Measurements from ENCODE around the gene ATP2A2.

The ATP2A2 gene

DNA sequence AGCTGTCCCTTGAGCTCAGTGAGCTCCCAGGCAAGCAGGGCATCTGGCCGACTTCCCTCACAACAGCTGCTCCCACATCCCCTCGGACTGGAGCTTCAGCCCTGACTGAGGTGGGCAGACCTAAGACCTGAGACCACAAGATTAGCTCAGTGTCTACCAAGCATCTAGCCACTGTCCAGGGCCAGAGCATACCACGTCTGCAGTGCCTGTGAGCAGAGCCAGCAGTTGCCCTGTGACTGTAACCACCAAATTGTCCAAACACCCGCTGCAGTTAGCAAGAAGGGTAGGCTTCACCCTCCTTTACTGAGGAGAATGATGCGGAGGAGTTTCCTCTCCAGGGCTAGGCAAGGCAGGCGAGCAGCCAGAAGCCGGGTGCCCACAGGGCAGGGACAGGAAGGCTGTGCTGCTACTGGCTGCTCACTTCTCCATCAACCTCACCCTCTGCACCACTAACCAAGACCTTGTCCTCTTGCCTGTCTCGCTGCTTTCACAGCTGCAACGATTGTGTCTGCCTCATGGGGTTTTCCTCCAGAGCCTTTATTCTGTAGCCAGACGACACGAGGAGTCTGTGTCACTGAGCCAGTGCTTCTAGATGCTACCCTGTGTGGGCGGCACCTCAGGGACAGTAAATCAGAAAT lies 68.6 kb downstream of the ATP2A2 start:
- no peak overlapping the region for H2BK15ac ChIP-seq (ENCODE audit: low read depth, poor library complexity, severe bottlenecking)
- no peak overlapping the region for H2AFZ ChIP-seq (ENCODE audit: low read depth, low read length)
- H3K4me3 ChIP-seq (ENCODE audit: insufficient read depth in 1 of 2, low read depth in 1 of 2, low read length in 2 of 2) = no peak overlapping the region
- no peaks in the 10 kb centered on the region for H3K9me3 ChIP-seq (ENCODE audit: control insufficient read depth, low read length)
- no peak overlapping the region for H2AK5ac ChIP-seq (ENCODE audit: low read length, severe bottlenecking)
- no peak overlapping the region for H3K9ac ChIP-seq (ENCODE audit: low read length)
- H3K23ac ChIP-seq (ENCODE audit: low read length in 2 of 2) = no peak overlapping the region
- H4K8ac ChIP-seq (ENCODE audit: low read length) = no peak overlapping the region
- H3K18ac ChIP-seq (ENCODE audit: low read depth in 1 of 2, low read length in 2 of 2) = no peak overlapping the region
- H3K4me2 ChIP-seq (ENCODE audit: low read length, poor library complexity, severe bottlenecking) = no peak overlapping the region
- 92% methylated on average over 12 of the region's 12 CpGs for WGBS
- H3K36me3 ChIP-seq (ENCODE audit: control insufficient read depth in 1 of 2, insufficient read depth in 2 of 2, low read depth in 1 of 2, low read length in 2 of 2) = peaks cover 50 to 86% of the 10 kb centered on the region in 2 experiments
- H3K27ac ChIP-seq (ENCODE audit: low read length, poor library complexity, severe bottlenecking) = no peak overlapping the region
- no peak overlapping the region for H4K91ac ChIP-seq (ENCODE audit: low read length)
- H3K27me3 ChIP-seq (ENCODE audit: control insufficient read depth in 1 of 2, insufficient read depth in 1 of 2, low read length in 2 of 2) = no peaks in the 10 kb centered on the region
- no peak overlapping the region for H3K4ac ChIP-seq (ENCODE audit: low read depth in 1 of 2, low read length in 2 of 2)
- H3K14ac ChIP-seq (ENCODE audit: low read length in 2 of 2) = no peak overlapping the region
- H3K79me1 ChIP-seq (replicated peaks; ENCODE audit: low read length, poor library complexity, severe bottlenecking) = peaks cover 19% of the 10 kb centered on the region
- H3K4me1 ChIP-seq (ENCODE audit: control insufficient read depth, insufficient read depth, low read depth, low read length) = no peaks in the 10 kb centered on the region
- no peak for DNase-seq
- no peak overlapping the region for H2BK12ac ChIP-seq (ENCODE audit: low read length in 2 of 2)
- no peak overlapping the region for H2BK120ac ChIP-seq (ENCODE audit: low read depth, low read length)
- no peak overlapping the region for H2BK5ac ChIP-seq (ENCODE audit: low read depth, low read length, poor library complexity, severe bottlenecking)

DNA sequence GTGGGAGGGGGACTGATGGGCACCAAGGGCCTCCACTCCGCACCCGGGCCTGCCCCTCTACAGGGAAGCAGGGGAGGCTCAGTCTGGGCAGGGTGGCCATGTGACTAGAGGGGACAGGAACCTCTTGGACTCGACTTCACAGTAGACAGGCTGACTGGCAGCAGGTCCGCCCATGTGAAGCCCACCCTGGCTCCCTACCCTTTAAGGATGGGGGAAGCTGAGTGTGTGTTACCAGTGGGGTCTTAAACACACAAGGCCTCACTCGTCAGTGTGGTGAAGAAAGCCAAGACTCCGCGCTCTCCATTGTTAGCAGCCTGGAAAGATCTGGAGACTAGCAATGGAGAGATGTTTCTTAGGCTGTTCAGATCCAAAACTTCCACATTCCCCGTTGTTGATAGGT lies 70.1 kb downstream of the ATP2A2 start:
- Histone ChIP-seq H3K9me3 (ENCODE audit: control insufficient read depth, low read length) (no peaks in the 10 kb centered on the region), H3K27me3 (ENCODE audit: control insufficient read depth in 1 of 2, insufficient read depth in 1 of 2, low read length in 2 of 2) (no peaks in the 10 kb centered on the region), H3K23ac (ENCODE audit: low read length in 2 of 2) (no peak overlapping the region), H2BK120ac (ENCODE audit: low read depth, low read length) (no peak overlapping the region), H3K79me1 (replicated peaks; ENCODE audit: low read length, poor library complexity, severe bottlenecking) (peaks cover 6% of the 10 kb centered on the region), H4K8ac (ENCODE audit: low read length) (no peak overlapping the region), H3K4me2 (ENCODE audit: low read length, poor library complexity, severe bottlenecking) (no peak overlapping the region), H3K4ac (ENCODE audit: low read depth in 1 of 2, low read length in 2 of 2) (no peak overlapping the region), H3K9ac (ENCODE audit: low read length) (no peak overlapping the region), H2BK15ac (ENCODE audit: low read depth, poor library complexity, severe bottlenecking) (no peak overlapping the region), H3K4me3 (ENCODE audit: insufficient read depth in 1 of 2, low read depth in 1 of 2, low read length in 2 of 2) (no peak overlapping the region), H3K27ac (ENCODE audit: low read length, poor library complexity, severe bottlenecking) (no peak overlapping the region), H2AFZ (ENCODE audit: low read depth, low read length) (no peak overlapping the region), H3K18ac (ENCODE audit: low read depth in 1 of 2, low read length in 2 of 2) (no peak overlapping the region), H3K4me1 (ENCODE audit: control insufficient read depth, insufficient read depth, low read depth, low read length) (no peaks in the 10 kb centered on the region), H2BK12ac (ENCODE audit: low read length in 2 of 2) (no peak overlapping the region), H3K14ac (ENCODE audit: low read length in 2 of 2) (no peak overlapping the region), H4K91ac (ENCODE audit: low read length) (no peak overlapping the region), H3K36me3 (ENCODE audit: control insufficient read depth in 1 of 2, insufficient read depth in 2 of 2, low read depth in 1 of 2, low read length in 2 of 2) (peaks cover 35 to 71% of the 10 kb centered on the region in 2 experiments), H2AK5ac (ENCODE audit: low read length, severe bottlenecking) (no peak overlapping the region), H2BK5ac (ENCODE audit: low read depth, low read length, poor library complexity, severe bottlenecking) (no peak overlapping the region)
- no peak for DNase-seq
- WGBS = 99% methylated on average over 8 of the region's 8 CpGs

DNA sequence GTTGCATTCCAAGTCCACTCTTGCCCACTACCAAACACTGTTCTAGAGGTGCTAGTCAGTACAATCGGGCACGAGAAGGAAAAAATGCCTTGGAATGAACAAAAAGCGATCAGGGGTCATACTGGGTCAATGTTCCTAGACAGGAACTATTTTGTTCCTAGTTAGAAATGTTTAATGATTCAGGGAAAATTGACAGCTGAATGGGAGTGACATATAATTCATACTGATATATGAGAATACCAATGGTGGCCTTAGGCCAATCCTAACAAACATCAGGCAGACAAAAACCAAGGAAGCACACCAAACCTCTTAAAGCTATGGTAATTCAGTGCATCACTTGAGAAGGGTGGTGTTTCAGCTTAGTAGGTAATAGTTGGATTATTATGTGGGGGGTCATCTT lies 71.4 kb downstream of the ATP2A2 start:
- H3K14ac ChIP-seq (ENCODE audit: low read length in 2 of 2) = no peak overlapping the region
- no peak overlapping the region for H4K8ac ChIP-seq (ENCODE audit: low read length)
- H2BK120ac ChIP-seq (ENCODE audit: low read depth, low read length) = no peak overlapping the region
- peaks cover 6% of the 10 kb centered on the region for H3K79me1 ChIP-seq (replicated peaks; ENCODE audit: low read length, poor library complexity, severe bottlenecking)
- no peak overlapping the region for H3K23ac ChIP-seq (ENCODE audit: low read length in 2 of 2)
- WGBS = 80% methylated on average over 3 of the region's 3 CpGs
- H3K18ac ChIP-seq (ENCODE audit: low read depth in 1 of 2, low read length in 2 of 2) = no peak overlapping the region
- H3K9me3 ChIP-seq (ENCODE audit: control insufficient read depth, low read length) = no peaks in the 10 kb centered on the region
- H3K4me3 ChIP-seq (ENCODE audit: insufficient read depth in 1 of 2, low read depth in 1 of 2, low read length in 2 of 2) = no peak overlapping the region
- no peak overlapping the region for H3K4me2 ChIP-seq (ENCODE audit: low read length, poor library complexity, severe bottlenecking)
- no peak overlapping the region for H4K91ac ChIP-seq (ENCODE audit: low read length)
- no peak overlapping the region for H2AFZ ChIP-seq (ENCODE audit: low read depth, low read length)
- H3K27ac ChIP-seq (ENCODE audit: low read length, poor library complexity, severe bottlenecking) = no peak overlapping the region
- no peak overlapping the region for H3K4ac ChIP-seq (ENCODE audit: low read depth in 1 of 2, low read length in 2 of 2)
- DNase-seq = no peak
- H3K9ac ChIP-seq (ENCODE audit: low read length) = no peak overlapping the region
- H2BK5ac ChIP-seq (ENCODE audit: low read depth, low read length, poor library complexity, severe bottlenecking) = no peak overlapping the region
- H3K4me1 ChIP-seq (ENCODE audit: control insufficient read depth, insufficient read depth, low read depth, low read length) = no peaks in the 10 kb centered on the region
- H2BK15ac ChIP-seq (ENCODE audit: low read depth, poor library complexity, severe bottlenecking) = no peak overlapping the region
- no peak overlapping the region for H2AK5ac ChIP-seq (ENCODE audit: low read length, severe bottlenecking)
- no peaks in the 10 kb centered on the region for H3K27me3 ChIP-seq (ENCODE audit: control insufficient read depth in 1 of 2, insufficient read depth in 1 of 2, low read length in 2 of 2)
- H3K36me3 ChIP-seq (ENCODE audit: control insufficient read depth in 1 of 2, insufficient read depth in 2 of 2, low read depth in 1 of 2, low read length in 2 of 2) = peaks cover 33 to 58% of the 10 kb centered on the region in 2 experiments
- H2BK12ac ChIP-seq (ENCODE audit: low read length in 2 of 2) = no peak overlapping the region

DNA sequence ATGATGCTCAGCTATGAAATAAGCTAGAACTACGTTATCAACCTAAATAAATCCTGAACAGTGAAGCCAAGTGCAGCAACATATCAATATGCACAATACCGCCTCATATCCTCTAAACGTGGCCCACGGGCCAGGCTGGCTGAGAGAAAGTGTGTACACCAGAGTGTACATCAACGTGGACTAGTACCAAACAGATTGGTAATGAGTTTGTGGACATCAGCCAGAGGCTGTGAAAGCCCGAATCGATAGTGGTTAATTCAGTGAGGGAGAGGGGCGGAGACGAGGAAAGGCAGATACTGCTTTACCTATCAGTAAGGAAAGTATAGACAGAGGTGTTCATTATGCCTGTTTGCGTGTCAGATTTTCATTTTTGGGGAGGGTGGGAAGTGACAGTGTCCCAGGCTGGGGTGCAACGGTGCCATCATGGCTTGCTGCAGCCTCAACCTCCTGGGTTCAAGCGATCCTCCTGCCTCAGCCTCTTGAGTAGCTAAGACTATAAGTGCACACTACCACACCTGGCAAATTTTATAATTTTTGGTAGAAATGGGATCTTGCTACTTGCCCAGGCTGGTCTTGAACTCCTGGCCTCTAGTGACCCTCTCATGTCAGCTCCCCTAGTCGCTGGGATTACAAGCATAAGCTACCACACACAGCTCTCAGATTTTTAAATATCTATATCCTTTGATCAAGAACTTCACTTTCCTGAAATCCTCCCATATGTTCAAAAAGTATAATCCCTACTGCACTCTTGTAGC lies 72.3 kb downstream of the ATP2A2 start:
- no peaks in the 10 kb centered on the region for H3K9me3 ChIP-seq (ENCODE audit: control insufficient read depth, low read length)
- H3K27ac ChIP-seq (ENCODE audit: low read length, poor library complexity, severe bottlenecking) = no peak overlapping the region
- no peak overlapping the region for H2AK5ac ChIP-seq (ENCODE audit: low read length, severe bottlenecking)
- H4K8ac ChIP-seq (ENCODE audit: low read length) = no peak overlapping the region
- H3K4me3 ChIP-seq (ENCODE audit: insufficient read depth in 1 of 2, low read depth in 1 of 2, low read length in 2 of 2) = no peak overlapping the region
- H3K4ac ChIP-seq (ENCODE audit: low read depth in 1 of 2, low read length in 2 of 2) = no peak overlapping the region
- no peak overlapping the region for H3K14ac ChIP-seq (ENCODE audit: low read length in 2 of 2)
- peaks cover 3% of the 10 kb centered on the region for H3K79me1 ChIP-seq (replicated peaks; ENCODE audit: low read length, poor library complexity, severe bottlenecking)
- H2BK120ac ChIP-seq (ENCODE audit: low read depth, low read length) = no peak overlapping the region
- H3K23ac ChIP-seq (ENCODE audit: low read length in 2 of 2) = no peak overlapping the region
- no peak overlapping the region for H3K18ac ChIP-seq (ENCODE audit: low read depth in 1 of 2, low read length in 2 of 2)
- 96% methylated on average over 11 of the region's 13 CpGs for WGBS
- H2AFZ ChIP-seq (ENCODE audit: low read depth, low read length) = no peak overlapping the region
- H3K4me2 ChIP-seq (ENCODE audit: low read length, poor library complexity, severe bottlenecking) = no peak overlapping the region
- H3K4me1 ChIP-seq (ENCODE audit: control insufficient read depth, insufficient read depth, low read depth, low read length) = no peaks in the 10 kb centered on the region
- no peaks in the 10 kb centered on the region for H3K27me3 ChIP-seq (ENCODE audit: control insufficient read depth in 1 of 2, insufficient read depth in 1 of 2, low read length in 2 of 2)
- H2BK15ac ChIP-seq (ENCODE audit: low read depth, poor library complexity, severe bottlenecking) = no peak overlapping the region
- H3K36me3 ChIP-seq (ENCODE audit: control insufficient read depth in 1 of 2, insufficient read depth in 2 of 2, low read depth in 1 of 2, low read length in 2 of 2) = peaks cover 24 to 48% of the 10 kb centered on the region in 2 experiments
- H4K91ac ChIP-seq (ENCODE audit: low read length) = no peak overlapping the region
- no peak overlapping the region for H2BK12ac ChIP-seq (ENCODE audit: low read length in 2 of 2)
- DNase-seq = no peak
- no peak overlapping the region for H2BK5ac ChIP-seq (ENCODE audit: low read depth, low read length, poor library complexity, severe bottlenecking)
- H3K9ac ChIP-seq (ENCODE audit: low read length) = no peak overlapping the region

All from mesenchymal stem cell (in vitro differentiated cells and primary cell).